Measurements from ENCODE around the gene SEPTIN1. TPM values are rescaled to one million over a fixed set of nuclear protein-coding genes. Genes with fewer than 3 reads are reported as not detected.

SEPTIN1 gene
- total and polyA plus RNA-seq, 2 experiments from 2014 or later, result 0.21 to 3.9 TPM

DNA sequence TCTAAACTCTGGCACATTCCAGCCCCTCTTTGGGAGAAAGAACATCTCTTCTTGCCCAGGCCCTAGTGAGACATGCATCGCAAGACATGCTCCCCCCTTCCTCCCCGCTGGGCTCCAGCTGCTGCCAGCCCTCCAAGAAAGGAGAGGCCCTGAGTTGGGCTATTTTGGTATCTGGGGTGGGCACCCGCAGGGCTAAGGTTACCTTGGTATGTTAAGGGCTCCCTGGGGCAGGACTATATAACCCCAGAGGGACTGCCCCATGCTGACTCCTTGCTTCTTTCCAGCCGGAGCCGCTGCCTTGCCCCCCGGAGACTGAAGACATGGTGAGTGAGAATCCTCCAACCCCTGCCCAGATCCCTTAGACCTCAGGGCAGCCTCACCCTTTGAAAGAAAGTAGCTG is 7.8 kb downstream of the SEPTIN1 start, which contains the start of gene MYL11:
Gene MYL11, plus strand, starts transcription at position 265 of the 400 bp plus-strand sequence. Its CDS starts 56 bp downstream, at position 321.
- Mint-ChIP-seq H3K4me3 (peak within 1 kb of the TSS; percentile 12; the same call in 1 of the 3 replicates), H3K9me3 (no peaks in the 10 kb centered on the region; the same call in 2 of the 3 replicates), H3K36me3 (ENCODE audit: low read depth) (no peaks in the 10 kb centered on the region; the same call in 2 of the 3 replicates), H3K27me3 (ENCODE audit: insufficient read depth, low read depth, poor library complexity) (peaks cover 35% of the 10 kb centered on the region), H3K4me1 (peaks cover 24% of the 10 kb centered on the region), H3K27ac (no peak within 1 kb of the TSS)
- Histone ChIP-seq H3K4me1 (ENCODE audit: insufficient read depth) (peaks cover 11% of the 10 kb centered on the region), H3K9me2 (ENCODE audit: insufficient read depth) (no peaks in the 10 kb centered on the region), H4K20me1 (replicated peaks; ENCODE audit: insufficient read depth) (no peaks in the 10 kb centered on the region), H3K27me3 (ENCODE audit: insufficient read depth) (no peaks in the 10 kb centered on the region), H3K27ac (ENCODE audit: low read depth) (0 out of 2 replicates have a peak within 1 kb of the TSS, but pooled peaks have one; percentile 19), H3K4me3 (no peak within 1 kb of the TSS), H3K79me2 (replicated peaks; ENCODE audit: insufficient read depth) (no peaks in the 10 kb centered on the region), H3K36me3 (ENCODE audit: insufficient read depth) (no peaks in the 10 kb centered on the region), H2AFZ (no peak within 1 kb of the TSS), H3F3A (replicated peaks; ENCODE audit: low read depth) (peaks cover 18% of the 10 kb centered on the region), H3K4me2 (no peak within 1 kb of the TSS)
- ATAC-seq (no peak), DNase-seq (ENCODE audit: low spot score) (no peak)
- no peak for TF ChIP-seq EZH2phosphoT487 (IDR thresholded peaks at IDR 0.05; ENCODE audit: unreplicated experiment)
- TF ChIP-seq, protein P1, sequence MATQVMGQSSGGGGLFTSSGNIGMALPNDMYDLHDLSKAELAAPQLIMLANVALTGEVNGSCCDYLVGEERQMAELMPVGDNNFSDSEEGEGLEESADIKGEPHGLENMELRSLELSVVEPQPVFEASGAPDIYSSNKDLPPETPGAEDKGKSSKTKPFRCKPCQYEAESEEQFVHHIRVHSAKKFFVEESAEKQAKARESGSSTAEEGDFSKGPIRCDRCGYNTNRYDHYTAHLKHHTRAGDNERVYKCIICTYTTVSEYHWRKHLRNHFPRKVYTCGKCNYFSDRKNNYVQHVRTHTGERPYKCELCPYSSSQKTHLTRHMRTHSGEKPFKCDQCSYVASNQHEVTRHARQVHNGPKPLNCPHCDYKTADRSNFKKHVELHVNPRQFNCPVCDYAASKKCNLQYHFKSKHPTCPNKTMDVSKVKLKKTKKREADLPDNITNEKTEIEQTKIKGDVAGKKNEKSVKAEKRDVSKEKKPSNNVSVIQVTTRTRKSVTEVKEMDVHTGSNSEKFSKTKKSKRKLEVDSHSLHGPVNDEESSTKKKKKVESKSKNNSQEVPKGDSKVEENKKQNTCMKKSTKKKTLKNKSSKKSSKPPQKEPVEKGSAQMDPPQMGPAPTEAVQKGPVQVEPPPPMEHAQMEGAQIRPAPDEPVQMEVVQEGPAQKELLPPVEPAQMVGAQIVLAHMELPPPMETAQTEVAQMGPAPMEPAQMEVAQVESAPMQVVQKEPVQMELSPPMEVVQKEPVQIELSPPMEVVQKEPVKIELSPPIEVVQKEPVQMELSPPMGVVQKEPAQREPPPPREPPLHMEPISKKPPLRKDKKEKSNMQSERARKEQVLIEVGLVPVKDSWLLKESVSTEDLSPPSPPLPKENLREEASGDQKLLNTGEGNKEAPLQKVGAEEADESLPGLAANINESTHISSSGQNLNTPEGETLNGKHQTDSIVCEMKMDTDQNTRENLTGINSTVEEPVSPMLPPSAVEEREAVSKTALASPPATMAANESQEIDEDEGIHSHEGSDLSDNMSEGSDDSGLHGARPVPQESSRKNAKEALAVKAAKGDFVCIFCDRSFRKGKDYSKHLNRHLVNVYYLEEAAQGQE (IDR thresholded peaks at IDR 0.05; ENCODE audit: unreplicated experiment), result no peak
- TF ChIP-seq JUNB (IDR thresholded peaks at IDR 0.05; ENCODE audit: unreplicated experiment), result no peak
- TF ChIP-seq POLR2AphosphoS5 (IDR thresholded peaks at IDR 0.05; ENCODE audit: low read depth), result no peak
- TF ChIP-seq, protein P2, sequence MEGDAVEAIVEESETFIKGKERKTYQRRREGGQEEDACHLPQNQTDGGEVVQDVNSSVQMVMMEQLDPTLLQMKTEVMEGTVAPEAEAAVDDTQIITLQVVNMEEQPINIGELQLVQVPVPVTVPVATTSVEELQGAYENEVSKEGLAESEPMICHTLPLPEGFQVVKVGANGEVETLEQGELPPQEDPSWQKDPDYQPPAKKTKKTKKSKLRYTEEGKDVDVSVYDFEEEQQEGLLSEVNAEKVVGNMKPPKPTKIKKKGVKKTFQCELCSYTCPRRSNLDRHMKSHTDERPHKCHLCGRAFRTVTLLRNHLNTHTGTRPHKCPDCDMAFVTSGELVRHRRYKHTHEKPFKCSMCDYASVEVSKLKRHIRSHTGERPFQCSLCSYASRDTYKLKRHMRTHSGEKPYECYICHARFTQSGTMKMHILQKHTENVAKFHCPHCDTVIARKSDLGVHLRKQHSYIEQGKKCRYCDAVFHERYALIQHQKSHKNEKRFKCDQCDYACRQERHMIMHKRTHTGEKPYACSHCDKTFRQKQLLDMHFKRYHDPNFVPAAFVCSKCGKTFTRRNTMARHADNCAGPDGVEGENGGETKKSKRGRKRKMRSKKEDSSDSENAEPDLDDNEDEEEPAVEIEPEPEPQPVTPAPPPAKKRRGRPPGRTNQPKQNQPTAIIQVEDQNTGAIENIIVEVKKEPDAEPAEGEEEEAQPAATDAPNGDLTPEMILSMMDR (conservative IDR thresholded peaks at IDR 0.05; ENCODE audit: low read depth in 2 of 2), result no peak
- TF ChIP-seq NANOG (IDR thresholded peaks at IDR 0.05; ENCODE audit: borderline replicate concordance), result no peak
- no peak for TF ChIP-seq ZNF331 (CRISPR knock-in tag; IDR thresholded peaks at IDR 0.05; ENCODE audit: low read depth)
- TF ChIP-seq, protein P3, sequence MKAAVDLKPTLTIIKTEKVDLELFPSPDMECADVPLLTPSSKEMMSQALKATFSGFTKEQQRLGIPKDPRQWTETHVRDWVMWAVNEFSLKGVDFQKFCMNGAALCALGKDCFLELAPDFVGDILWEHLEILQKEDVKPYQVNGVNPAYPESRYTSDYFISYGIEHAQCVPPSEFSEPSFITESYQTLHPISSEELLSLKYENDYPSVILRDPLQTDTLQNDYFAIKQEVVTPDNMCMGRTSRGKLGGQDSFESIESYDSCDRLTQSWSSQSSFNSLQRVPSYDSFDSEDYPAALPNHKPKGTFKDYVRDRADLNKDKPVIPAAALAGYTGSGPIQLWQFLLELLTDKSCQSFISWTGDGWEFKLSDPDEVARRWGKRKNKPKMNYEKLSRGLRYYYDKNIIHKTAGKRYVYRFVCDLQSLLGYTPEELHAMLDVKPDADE (IDR thresholded peaks at IDR 0.05), result no peak
- TF ChIP-seq ZNF114 (CRISPR knock-in tag; IDR thresholded peaks at IDR 0.05), result no peak
- TF ChIP-seq, protein P4, sequence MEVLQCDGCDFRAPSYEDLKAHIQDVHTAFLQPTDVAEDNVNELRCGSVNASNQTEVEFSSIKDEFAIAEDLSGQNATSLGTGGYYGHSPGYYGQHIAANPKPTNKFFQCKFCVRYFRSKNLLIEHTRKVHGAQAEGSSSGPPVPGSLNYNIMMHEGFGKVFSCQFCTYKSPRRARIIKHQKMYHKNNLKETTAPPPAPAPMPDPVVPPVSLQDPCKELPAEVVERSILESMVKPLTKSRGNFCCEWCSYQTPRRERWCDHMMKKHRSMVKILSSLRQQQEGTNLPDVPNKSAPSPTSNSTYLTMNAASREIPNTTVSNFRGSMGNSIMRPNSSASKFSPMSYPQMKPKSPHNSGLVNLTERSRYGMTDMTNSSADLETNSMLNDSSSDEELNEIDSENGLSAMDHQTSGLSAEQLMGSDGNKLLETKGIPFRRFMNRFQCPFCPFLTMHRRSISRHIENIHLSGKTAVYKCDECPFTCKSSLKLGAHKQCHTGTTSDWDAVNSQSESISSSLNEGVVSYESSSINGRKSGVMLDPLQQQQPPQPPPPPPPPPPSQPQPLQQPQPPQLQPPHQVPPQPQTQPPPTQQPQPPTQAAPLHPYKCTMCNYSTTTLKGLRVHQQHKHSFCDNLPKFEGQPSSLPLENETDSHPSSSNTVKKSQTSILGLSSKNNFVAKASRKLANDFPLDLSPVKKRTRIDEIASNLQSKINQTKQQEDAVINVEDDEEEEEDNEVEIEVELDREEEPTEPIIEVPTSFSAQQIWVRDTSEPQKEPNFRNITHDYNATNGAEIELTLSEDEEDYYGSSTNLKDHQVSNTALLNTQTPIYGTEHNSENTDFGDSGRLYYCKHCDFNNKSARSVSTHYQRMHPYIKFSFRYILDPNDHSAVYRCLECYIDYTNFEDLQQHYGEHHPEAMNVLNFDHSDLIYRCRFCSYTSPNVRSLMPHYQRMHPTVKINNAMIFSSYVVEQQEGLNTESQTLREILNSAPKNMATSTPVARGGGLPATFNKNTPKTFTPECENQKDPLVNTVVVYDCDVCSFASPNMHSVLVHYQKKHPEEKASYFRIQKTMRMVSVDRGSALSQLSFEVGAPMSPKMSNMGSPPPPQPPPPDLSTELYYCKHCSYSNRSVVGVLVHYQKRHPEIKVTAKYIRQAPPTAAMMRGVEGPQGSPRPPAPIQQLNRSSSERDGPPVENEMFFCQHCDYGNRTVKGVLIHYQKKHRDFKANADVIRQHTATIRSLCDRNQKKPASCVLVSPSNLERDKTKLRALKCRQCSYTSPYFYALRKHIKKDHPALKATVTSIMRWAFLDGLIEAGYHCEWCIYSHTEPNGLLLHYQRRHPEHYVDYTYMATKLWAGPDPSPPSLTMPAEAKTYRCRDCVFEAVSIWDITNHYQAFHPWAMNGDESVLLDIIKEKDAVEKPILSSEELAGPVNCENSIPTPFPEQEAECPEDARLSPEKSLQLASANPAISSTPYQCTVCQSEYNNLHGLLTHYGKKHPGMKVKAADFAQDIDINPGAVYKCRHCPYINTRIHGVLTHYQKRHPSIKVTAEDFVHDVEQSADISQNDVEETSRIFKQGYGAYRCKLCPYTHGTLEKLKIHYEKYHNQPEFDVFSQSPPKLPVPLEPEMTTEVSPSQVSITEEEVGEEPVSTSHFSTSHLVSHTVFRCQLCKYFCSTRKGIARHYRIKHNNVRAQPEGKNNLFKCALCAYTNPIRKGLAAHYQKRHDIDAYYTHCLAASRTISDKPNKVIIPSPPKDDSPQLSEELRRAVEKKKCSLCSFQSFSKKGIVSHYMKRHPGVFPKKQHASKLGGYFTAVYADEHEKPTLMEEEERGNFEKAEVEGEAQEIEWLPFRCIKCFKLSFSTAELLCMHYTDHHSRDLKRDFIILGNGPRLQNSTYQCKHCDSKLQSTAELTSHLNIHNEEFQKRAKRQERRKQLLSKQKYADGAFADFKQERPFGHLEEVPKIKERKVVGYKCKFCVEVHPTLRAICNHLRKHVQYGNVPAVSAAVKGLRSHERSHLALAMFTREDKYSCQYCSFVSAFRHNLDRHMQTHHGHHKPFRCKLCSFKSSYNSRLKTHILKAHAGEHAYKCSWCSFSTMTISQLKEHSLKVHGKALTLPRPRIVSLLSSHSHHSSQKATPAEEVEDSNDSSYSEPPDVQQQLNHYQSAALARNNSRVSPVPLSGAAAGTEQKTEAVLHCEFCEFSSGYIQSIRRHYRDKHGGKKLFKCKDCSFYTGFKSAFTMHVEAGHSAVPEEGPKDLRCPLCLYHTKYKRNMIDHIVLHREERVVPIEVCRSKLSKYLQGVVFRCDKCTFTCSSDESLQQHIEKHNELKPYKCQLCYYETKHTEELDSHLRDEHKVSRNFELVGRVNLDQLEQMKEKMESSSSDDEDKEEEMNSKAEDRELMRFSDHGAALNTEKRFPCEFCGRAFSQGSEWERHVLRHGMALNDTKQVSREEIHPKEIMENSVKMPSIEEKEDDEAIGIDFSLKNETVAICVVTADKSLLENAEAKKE (CRISPR knock-in tag; IDR thresholded peaks at IDR 0.05), result no peak
- TF ChIP-seq STAT1 (IDR thresholded peaks at IDR 0.05; ENCODE audit: unreplicated experiment), result no peak
- no peak for TF ChIP-seq CREB1 (CRISPR knock-in tag; IDR thresholded peaks at IDR 0.05; ENCODE audit: low read depth)
- TF ChIP-seq EZH2 (IDR thresholded peaks at IDR 0.05; ENCODE audit: low read depth, unreplicated experiment), result no peak
